GM19238 (cell line): Measurements from ENCODE around the gene EVL.
"Not testable (repeated sequence)": the region's sequence is repeated elsewhere in the genome, so short reads cannot be mapped to it uniquely, and the experiment has no call there.

Experiments
- DNase-seq: peaks from one replicate; pipeline ENCODE4 v3.0.0; 2011; ENCODE audit warnings: low spot score; ENCODE audit not compliant: insufficient read length

EVL gene, protein sequence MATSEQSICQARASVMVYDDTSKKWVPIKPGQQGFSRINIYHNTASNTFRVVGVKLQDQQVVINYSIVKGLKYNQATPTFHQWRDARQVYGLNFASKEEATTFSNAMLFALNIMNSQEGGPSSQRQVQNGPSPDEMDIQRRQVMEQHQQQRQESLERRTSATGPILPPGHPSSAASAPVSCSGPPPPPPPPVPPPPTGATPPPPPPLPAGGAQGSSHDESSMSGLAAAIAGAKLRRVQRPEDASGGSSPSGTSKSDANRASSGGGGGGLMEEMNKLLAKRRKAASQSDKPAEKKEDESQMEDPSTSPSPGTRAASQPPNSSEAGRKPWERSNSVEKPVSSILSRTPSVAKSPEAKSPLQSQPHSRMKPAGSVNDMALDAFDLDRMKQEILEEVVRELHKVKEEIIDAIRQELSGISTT

DNA sequence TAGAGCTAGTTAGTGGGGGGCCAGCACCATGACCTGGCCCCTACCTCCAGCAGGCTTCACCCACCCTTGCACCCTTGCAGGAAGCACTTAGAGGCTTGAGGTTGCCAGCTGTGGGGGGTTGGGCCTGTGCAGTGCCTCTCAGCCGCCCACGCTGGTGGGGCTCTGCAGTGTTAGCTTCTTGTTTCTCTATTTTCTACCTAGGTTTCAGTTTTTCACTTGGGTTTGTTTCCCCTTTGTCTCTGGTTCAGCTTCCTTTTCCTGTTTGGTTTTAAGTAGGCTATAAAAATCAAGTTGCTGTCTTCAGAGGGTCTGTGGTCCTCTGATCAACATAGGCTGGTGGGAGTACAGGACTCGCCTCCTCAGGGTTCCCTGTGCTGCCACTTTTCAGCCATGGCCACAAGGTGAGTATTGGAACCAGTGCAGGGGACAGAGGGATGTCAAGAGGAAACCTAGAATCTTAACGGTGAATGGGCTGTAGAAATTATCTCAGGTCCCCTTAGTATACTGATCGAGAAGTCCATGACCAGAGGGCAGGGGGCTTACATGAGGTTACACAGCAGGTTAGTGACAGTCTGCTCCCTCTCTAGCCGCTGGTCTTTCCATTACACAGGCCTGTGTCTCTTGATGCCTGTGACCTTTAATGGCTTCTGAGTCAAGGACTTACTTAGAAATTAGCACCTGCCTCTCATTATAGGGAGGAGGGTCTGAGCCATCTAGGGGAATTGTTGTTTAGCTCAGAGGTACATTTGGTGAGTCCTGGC, at the start of gene EVL:
Gene EVL (plus strand): TSS at position 312 of the 761 bp plus-strand sequence. CDS start 79 bp downstream, at position 391.
- DNase-seq = peak; percentile 41

DNA sequence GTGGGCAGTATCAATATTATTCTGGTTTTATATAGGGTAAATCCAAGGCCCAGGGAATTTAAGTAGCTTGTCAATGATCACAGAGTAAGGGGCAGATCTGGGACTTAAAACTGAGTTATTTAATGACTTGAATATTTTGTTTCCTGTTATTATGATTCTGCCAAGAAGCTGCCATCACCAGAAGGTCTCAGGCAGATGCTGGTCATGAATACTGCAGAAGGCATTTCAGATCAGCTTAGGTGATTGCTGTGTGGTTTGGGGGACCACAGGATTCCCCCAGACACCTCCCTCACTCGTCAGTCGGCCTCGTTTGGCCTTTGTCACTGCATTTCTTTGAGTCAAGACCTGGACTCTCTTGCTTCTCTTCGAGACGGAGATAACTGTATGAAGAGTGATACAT, 47.7 kb upstream of the EVL start:
- DNase-seq = no peak

- DNase-seq = no peak
These were observed 47.2 kb upstream of the EVL start for GRCh38 chr14:100018054-100018453.

GRCh38 chr14:100018482-100018881, 46.7 kb upstream of the EVL start:
- no peak for DNase-seq

DNA sequence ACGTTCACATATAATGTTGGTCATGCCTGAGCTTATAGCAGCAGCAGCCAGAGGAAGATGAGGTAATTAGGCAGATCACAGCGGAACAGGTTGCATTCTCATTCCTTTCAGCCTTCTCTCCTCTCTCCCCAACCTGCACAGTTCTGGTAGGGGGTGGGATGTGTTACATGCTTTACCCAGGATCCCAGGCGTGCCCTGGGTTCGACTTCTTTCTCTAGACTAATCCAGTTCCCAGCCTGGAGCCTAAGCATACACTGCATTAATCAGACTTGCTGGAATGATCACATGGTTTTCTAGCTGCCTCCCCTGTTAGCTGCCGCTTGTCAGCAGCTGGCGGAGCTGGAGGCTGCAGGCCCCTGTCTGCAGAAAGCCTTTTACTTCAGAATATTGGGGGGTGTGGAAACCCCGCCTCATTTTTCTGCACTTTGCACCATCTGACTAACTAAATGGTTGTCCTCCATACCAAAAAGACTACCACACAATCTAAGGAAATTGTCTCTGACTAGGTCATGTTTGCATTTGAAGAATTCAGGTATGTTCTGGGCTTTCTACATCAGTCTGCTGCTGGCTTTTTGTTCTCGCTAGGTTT, 46.0 kb upstream of the EVL start:
- no peak for DNase-seq

DNA sequence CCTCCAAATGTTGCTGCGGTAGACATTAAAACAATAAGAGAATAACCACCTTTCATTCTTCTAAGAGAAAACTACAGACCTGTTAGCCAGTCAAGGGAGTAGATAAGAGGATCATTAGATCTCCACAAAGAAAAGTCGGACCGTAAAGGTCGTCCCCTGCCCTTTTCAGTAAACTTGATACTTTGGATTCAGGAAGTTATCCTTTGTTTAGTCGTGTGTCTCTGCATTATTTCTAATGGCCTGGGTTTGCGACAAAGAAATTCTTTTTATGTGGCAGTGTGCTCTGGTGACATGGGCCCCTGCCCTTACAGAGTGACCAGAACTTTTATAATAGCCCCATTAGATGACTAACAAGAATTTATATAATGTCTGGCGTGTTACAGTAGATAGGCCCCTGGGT, 44.6 kb upstream of the EVL start:
- DNase-seq = no peak

GRCh38 chr14:100022772-100023451, 42.3 kb upstream of the EVL start:
- DNase-seq = no peak

DNA sequence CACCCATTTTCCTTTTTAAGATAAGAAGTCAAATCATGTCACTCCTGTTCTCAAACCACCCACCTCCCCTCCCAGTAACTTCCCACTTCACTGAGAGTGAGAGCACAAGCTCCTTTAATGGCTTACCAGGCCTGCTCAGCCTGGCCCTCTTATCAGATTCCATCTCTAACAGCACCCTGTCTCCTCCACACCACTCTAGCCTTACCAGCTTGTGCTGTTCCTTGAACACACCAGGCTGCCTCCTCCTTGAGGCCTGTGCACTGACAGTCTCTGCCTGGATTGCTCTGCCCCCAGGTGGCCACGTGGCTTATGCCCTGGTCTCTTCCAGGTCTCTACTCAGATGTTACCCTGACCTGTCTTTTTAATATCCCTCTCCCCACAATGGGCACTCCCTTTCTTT, 40.1 kb upstream of the EVL start:
- DNase-seq = no peak

GRCh38 chr14:100027771-100028490, 37.3 kb upstream of the EVL start:
- DNase-seq = no peak

GRCh38 chr14:100028990-100029677, 36.1 kb upstream of the EVL start:
- DNase-seq = no peak

DNA sequence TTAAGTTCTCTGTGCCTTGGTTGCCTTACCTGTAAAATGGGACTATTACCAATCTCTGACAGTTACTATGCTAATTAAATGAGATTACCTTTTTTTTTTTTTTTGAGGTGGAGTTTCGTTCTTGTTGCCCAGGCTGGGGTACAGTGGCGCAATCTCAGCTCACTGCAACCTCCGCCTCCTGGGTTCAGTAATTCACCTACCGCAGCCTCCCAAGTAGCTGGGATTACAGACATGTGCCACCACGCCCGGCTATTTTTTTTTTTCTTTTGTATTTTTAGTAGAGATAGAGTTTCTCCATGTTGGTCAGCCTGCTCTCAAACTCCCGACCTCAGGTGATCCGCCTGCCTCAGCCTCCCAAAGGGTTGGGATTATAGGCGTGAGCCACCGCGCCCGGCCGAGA, 35.2 kb upstream of the EVL start:
- not testable (repeated sequence) for DNase-seq

DNA sequence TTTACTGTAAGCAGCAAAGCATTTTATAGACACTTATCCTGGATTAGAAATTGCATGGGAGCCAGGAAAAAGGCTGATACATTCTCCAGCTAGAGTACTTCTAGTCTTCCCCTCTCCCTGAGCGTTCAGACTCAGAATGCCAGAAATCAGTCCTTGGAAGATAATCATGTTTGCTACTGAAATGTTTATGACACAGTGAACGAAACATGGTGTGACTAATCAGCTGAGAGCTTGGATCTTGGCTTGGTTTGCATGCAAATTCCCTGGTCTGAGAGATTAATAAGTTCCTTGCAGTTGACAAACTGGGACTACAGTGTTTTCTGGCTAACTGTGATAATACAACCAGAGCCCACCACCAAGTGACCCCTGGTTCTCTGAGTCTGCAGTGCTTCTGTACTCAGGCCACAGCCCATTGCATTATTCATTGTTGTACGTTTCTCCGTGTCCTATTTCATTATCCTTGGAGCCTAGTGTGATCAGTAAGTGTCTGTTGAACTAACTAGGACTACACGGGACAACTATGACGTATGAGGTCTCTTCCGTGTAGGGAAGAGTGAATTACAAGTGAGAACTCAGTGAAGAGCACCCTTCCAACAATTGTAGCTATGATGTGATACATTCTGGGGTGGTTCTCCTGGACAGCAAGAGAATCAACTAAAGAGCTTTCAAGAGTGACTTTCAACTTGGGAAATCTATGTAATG, 34.6 kb upstream of the EVL start:
- DNase-seq = no peak

GRCh38 chr14:100031506-100032281, 33.5 kb upstream of the EVL start:
- no peak for DNase-seq

GRCh38 chr14:100032738-100033137, 32.5 kb upstream of the EVL start:
- DNase-seq = no peak

- DNase-seq = no peak
These were observed 31.7 kb upstream of the EVL start for GRCh38 chr14:100033347-100034075.

GRCh38 chr14:100034468-100034867, 30.8 kb upstream of the EVL start:
- DNase-seq = no peak

DNA sequence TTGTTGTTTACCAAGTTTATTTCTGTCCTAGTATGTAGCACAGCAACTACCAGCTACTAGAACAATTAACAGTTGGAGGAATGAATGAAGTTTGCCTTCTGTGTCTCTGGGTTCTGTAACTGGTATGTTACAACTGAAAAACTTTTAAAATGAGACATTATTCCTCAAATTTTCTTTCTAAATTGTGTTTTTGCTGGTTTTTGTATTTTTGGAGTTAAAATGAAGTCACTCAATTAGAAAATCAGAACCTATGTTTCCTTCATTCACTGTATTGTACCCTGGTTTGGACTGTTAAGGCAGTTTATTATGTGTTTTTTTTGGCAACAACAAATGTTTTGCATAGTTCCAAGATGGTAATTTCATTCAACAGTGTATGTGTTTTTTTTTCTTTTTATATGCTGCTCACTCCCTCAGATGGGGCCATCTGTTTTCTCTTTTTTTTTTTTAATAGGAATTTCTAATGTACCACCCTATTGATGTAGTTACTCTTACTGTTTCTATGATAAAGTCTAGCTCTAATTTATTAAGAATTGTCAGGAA, 30.2 kb upstream of the EVL start:
- DNase-seq = no peak

DNA sequence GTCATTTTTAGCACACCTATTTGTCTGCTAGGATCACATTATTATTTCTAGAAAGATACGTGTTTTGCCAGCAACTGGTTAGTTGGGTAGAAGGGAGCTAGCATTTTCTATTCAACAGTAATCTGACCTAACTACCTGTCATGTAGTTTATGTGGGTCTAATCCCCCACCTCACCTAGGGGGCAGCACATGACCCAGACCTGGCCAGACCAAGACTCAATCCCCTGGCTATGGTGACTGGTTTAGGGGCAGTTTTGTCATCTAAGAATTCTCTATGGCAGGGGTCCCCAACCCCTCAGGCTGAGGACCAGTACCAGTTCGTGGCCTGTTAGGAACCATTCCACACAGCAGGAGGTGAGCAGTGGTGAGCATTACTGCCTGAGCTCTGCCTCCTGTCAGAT, 29.5 kb upstream of the EVL start:
- DNase-seq = no peak
